ENCODE measurements around the gene DDTL. TPM values are rescaled to one million over a fixed set of nuclear protein-coding genes. Genes with fewer than 3 reads are reported as not detected.

Gene DDTL
- total RNA-seq, 2 donors from 2014 or later, result 1.0 TPM; not detected in 1

DNA sequence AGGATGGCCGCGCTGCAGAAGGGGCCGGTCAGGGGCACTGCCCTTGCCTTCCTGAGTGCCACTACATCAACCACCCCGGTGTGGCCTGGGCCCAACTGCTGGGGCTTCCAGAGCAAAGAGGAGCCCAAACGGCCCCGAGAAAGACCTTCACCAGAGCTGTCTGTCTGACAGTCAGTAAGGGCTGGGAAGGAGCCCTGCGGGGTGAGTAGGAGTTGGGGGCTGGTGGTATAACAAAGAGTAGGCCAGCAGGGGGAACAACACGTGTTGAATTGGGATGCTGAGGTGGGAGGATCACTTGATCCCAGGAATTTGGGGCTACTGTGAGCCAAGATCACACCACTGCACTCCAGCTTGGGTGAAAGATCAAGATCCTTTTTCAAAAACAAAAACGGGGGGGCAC, 34.6 kb downstream of the DDTL start:
- TF ChIP-seq CTCF (IDR thresholded peaks at IDR 0.05), result no peak
- no peak overlapping the region for H3K4me3 ChIP-seq
- no peak for DNase-seq (ENCODE audit: low spot score)
- H3K9me3 ChIP-seq, result no peaks in the 10 kb centered on the region
- H3K27ac ChIP-seq, result no peak overlapping the region
- H3K36me3 ChIP-seq, result no peaks in the 10 kb centered on the region
- no peaks in the 10 kb centered on the region for H3K27me3 ChIP-seq
- peaks cover 0 to 10% of the 10 kb centered on the region in 2 donors for H3K4me1 ChIP-seq

DNA sequence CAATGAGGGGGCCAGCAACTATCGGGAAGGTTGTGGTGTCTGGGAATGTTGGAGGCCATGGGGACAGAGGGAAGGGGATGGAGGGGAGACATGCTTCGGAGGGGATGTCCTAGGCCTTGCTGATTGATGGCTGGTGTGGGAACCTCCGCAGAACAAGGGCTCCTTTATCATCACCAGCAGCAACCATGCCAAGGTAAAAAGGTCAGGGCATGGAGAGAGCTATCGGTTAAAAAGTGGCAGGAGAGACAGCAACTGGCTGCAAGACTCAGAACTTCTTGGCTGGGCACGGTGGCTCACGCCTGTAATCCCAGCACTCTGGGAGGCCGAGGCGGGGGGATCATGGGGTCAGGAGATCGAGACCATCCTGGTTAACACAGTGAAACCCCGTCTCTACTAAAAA, 35.6 kb downstream of the DDTL start:
- Histone ChIP-seq H3K4me3 (no peak overlapping the region), H3K27me3 (no peaks in the 10 kb centered on the region), H3K36me3 (no peaks in the 10 kb centered on the region), H3K9me3 (no peaks in the 10 kb centered on the region), H3K27ac (no peak overlapping the region), H3K4me1 (peaks cover 0 to 10% of the 10 kb centered on the region in 2 donors)
- TF ChIP-seq CTCF (IDR thresholded peaks at IDR 0.05), result no peak
- no peak for DNase-seq (ENCODE audit: low spot score)

DNA sequence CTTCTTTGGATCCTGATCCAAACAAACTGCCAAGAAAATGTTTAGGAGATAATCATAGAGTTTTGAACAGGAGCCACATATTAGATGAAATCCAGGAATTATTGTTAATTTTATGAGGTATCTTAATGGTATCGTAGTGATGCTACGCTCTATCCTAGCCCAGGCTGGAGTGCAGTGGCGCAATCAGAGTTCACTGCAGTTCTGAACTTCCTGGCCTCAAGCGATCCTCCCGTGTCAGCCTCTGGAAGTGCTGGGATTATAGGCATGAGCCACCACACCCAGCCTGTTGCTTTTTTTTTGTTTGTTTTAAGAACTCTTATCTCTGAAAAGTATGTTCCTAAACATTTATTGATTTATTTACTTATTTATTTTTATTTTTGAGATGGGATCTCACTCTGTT, 36.2 kb downstream of the DDTL start:
- peaks cover 0 to 10% of the 10 kb centered on the region in 2 donors for H3K4me1 ChIP-seq
- no peaks in the 10 kb centered on the region for H3K36me3 ChIP-seq
- H3K9me3 ChIP-seq, result no peaks in the 10 kb centered on the region
- no peak for DNase-seq (ENCODE audit: low spot score)
- H3K27ac ChIP-seq, result no peak overlapping the region
- TF ChIP-seq CTCF (IDR thresholded peaks at IDR 0.05), result no peak
- H3K4me3 ChIP-seq, result no peak overlapping the region
- H3K27me3 ChIP-seq, result no peaks in the 10 kb centered on the region

- H3K4me3 ChIP-seq, result no peak overlapping the region
- H3K27ac ChIP-seq, result no peak overlapping the region
- no peaks in the 10 kb centered on the region for H3K9me3 ChIP-seq
- no peak for DNase-seq (ENCODE audit: low spot score)
- no peaks in the 10 kb centered on the region for H3K27me3 ChIP-seq
- no peaks in the 10 kb centered on the region for H3K36me3 ChIP-seq
- no peak for TF ChIP-seq CTCF (IDR thresholded peaks at IDR 0.05)
- H3K4me1 ChIP-seq, result peaks cover 0 to 10% of the 10 kb centered on the region in 2 donors
Measured at GRCh38 chr22:24003887-24004286, 37.2 kb downstream of the DDTL start.

DNA sequence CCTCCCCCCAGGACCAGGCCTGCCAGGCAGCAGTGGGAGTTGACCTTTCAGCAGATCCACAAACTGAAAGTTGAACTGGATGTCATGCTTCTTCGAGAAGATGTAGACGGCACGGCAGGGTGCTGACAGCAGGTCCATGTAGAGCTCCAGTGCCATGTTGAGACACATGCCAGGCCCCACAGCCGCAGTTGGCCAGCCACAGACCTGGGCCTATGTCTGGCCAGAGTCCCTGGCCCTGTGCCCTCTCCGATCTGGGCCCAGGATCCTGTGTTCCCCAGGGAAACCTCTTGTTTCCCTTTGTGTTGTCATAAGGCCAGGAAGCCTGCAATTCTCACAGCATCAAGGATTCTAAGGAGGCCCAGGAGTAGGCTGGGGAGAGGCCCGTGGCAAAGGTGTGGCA, 38.5 kb downstream of the DDTL start, which contains the start of gene GSTT4:
Gene GSTT4 (minus strand): TSS at position 253 of the 400 bp plus-strand sequence. CDS start 97 bp downstream, at position 156.
- Histone ChIP-seq H3K4me1 (peaks cover 0 to 10% of the 10 kb centered on the region in 2 donors), H3K27me3 (no peaks in the 10 kb centered on the region), H3K9me3 (no peaks in the 10 kb centered on the region), H3K36me3 (no peaks in the 10 kb centered on the region), H3K27ac (peak within 1 kb of the TSS; percentile 40 to 51), H3K4me3 (no peak within 1 kb of the TSS)
- no peak for DNase-seq (ENCODE audit: low spot score)
- no peak for TF ChIP-seq CTCF (IDR thresholded peaks at IDR 0.05)

GRCh38 chr22:24006207-24006913, 39.7 kb downstream of the DDTL start:
- Histone ChIP-seq H3K27ac (no peak overlapping the region), H3K4me1 (peaks cover 0 to 10% of the 10 kb centered on the region in 2 donors), H3K36me3 (no peaks in the 10 kb centered on the region), H3K4me3 (no peak overlapping the region), H3K9me3 (no peaks in the 10 kb centered on the region), H3K27me3 (no peaks in the 10 kb centered on the region)
- DNase-seq (ENCODE audit: low spot score), result no peak
- TF ChIP-seq CTCF (IDR thresholded peaks at IDR 0.05), result no peak

Data from right atrium auricular region (tissue), 2 donors.